ENCODE measurements around the gene FGF19. TPM values are rescaled to one million over a fixed set of nuclear protein-coding genes. Genes with fewer than 3 reads are reported as not detected.

FGF19 gene
- total and polyA plus RNA-seq, 8 donors = not detected

DNA sequence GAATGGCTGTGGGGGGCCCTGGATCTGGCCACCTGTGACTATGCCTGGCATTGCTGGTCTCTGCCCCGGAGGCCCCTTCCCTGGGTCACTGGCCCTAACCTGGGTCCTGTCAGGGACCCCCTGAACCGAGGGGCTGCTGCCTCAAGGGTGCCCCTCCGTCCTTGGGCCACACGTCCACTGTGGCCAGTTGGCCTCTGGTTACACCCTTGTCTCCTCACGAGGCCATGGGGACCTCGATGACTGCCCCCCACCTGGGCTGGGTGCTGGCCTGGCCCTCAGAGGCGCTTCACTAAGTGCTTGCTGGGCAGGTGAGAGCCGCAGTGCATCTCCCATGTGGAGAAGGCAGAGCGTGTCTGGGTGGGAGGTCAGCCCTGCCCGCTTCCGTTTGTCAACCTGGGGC is 27.3 kb upstream of the FGF19 start:
- no peak for TF ChIP-seq POLR2A (IDR thresholded peaks at IDR 0.05)
- no peak for TF ChIP-seq POLR2AphosphoS5 (IDR thresholded peaks at IDR 0.05)
- TF ChIP-seq, protein P1, sequence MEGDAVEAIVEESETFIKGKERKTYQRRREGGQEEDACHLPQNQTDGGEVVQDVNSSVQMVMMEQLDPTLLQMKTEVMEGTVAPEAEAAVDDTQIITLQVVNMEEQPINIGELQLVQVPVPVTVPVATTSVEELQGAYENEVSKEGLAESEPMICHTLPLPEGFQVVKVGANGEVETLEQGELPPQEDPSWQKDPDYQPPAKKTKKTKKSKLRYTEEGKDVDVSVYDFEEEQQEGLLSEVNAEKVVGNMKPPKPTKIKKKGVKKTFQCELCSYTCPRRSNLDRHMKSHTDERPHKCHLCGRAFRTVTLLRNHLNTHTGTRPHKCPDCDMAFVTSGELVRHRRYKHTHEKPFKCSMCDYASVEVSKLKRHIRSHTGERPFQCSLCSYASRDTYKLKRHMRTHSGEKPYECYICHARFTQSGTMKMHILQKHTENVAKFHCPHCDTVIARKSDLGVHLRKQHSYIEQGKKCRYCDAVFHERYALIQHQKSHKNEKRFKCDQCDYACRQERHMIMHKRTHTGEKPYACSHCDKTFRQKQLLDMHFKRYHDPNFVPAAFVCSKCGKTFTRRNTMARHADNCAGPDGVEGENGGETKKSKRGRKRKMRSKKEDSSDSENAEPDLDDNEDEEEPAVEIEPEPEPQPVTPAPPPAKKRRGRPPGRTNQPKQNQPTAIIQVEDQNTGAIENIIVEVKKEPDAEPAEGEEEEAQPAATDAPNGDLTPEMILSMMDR (IDR thresholded peaks at IDR 0.05) = no peak
- TF ChIP-seq EP300 (IDR thresholded peaks at IDR 0.05) = no peak
- Histone ChIP-seq H3K4me3 (no peak overlapping the region), H3K9me3 (peaks cover 0 to 15% (median 14%) of the 10 kb centered on the region in 4 donors), H3K36me3 (no peaks in the 10 kb centered on the region), H3K4me1 (no peaks in the 10 kb centered on the region), H3K27ac (no peak overlapping the region), H3K27me3 (peaks cover 0 to 60% (median 12%) of the 10 kb centered on the region in 3 donors)
- intact Hi-C loops (cut with DNase I; ENCODE audit: low total_unique reads) = no loop called here
- DNase-seq = no peak
- WGBS, 5 donors = 79 to 86% (median 84%) methylated on average over 6 to 11 of the region's 11 CpGs

DNA sequence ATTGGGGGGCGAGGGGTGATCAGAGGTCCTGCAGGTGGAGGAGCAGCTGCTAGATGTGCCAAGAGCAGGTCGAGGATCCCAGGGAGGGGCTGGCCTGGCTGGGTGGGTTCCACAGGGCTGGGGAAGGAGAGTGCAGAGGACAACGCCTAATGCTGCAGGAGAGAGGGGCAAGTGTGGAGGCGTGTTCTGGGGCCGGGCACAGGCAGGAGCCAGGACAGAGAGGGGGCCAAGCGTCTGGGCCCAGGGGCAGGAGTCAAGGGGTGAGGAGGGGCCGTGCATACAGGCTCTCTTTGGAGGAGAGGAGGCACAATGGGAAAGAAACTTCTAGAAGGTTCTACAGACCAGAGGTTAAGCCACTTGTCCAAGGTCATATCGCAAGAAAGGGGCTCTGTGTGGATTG is 26.7 kb upstream of the FGF19 start:
- no peaks in the 10 kb centered on the region for H3K36me3 ChIP-seq
- TF ChIP-seq POLR2AphosphoS5 (IDR thresholded peaks at IDR 0.05) (no peak), POLR2A (IDR thresholded peaks at IDR 0.05) (no peak), EP300 (IDR thresholded peaks at IDR 0.05) (no peak)
- TF ChIP-seq, protein P1 (IDR thresholded peaks at IDR 0.05) = no peak
- H3K9me3 ChIP-seq = peaks cover 0 to 15% (median 14%) of the 10 kb centered on the region in 4 donors
- intact Hi-C loops (cut with DNase I; ENCODE audit: low total_unique reads) = no loop called here
- no peaks in the 10 kb centered on the region for H3K4me1 ChIP-seq
- no peak overlapping the region for H3K27ac ChIP-seq
- DNase-seq = no peak
- peaks cover 0 to 65% (median 12%) of the 10 kb centered on the region in 3 donors for H3K27me3 ChIP-seq
- WGBS, 5 donors = 69 to 78% (median 72%) methylated on average over 8 of the region's 8 CpGs
- no peak overlapping the region for H3K4me3 ChIP-seq

DNA sequence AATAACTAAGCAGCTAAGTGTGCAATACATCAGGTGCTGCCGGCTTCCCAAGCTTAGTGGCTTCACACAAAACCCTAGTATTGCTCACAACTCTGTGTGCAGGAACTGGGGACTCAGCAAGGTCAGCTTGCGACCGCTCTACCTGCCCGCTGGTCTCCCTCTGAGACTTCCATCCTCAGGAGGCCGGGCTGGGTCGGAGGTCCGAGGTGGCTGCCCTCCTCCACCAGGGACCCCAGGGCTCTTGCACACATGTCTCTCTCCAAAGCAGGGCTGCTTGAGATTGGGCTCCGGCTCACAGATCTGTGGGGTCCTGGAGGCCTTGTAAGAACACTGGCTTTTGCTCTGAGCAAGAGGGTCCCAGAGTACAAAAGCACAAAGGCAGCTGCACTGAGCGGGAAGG is 25.4 kb upstream of the FGF19 start:
- TF ChIP-seq EP300 (IDR thresholded peaks at IDR 0.05) (no peak), POLR2A (IDR thresholded peaks at IDR 0.05) (no peak), POLR2AphosphoS5 (IDR thresholded peaks at IDR 0.05) (no peak)
- TF ChIP-seq, protein P1 (IDR thresholded peaks at IDR 0.05) = no peak
- Histone ChIP-seq H3K9me3 (peaks cover 0 to 6% (median 6%) of the 10 kb centered on the region in 4 donors), H3K36me3 (no peaks in the 10 kb centered on the region), H3K27me3 (peaks cover 0 to 76% (median 12%) of the 10 kb centered on the region in 3 donors), H3K4me3 (no peak overlapping the region), H3K4me1 (no peaks in the 10 kb centered on the region), H3K27ac (no peak overlapping the region)
- DNase-seq = no peak
- intact Hi-C loops (cut with DNase I; ENCODE audit: low total_unique reads) = loop anchor here (10.0 kb wide), 1 partner anchor 146 kb away; no protein-coding TSS in a partner anchor
- WGBS, 5 donors = 82 to 93% (median 87%) methylated on average over 3 to 9 of the region's 9 CpGs

DNA sequence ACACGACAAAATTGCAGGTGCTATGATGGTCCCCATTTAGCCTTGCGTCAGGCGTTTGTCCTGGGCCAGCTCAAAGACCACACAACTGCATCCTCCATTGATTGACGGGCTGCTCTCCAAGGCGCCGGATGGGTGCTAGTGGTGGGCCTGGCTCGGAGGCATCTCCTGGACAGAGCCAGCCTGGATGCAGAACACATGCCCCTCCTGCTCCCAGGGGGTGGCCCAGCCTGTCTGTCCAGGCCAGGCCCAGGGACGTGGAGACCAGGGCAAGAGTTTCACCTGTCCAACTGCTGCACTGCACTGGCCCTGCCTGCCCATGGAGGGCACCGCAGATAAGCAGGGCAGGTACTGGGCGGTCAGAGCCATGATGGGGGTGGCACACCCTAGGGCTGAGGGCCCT is 23.4 kb upstream of the FGF19 start:
- Histone ChIP-seq H3K4me3 (no peak overlapping the region), H3K27me3 (peaks cover 0 to 89% (median 13%) of the 10 kb centered on the region in 3 donors), H3K4me1 (no peaks in the 10 kb centered on the region), H3K27ac (no peak overlapping the region), H3K36me3 (no peaks in the 10 kb centered on the region), H3K9me3 (no peaks in the 10 kb centered on the region)
- DNase-seq = no peak
- WGBS, 5 donors = 80 to 87% (median 82%) methylated on average over 4 to 10 of the region's 10 CpGs
- TF ChIP-seq POLR2A (IDR thresholded peaks at IDR 0.05) (no peak), EP300 (IDR thresholded peaks at IDR 0.05) (no peak), POLR2AphosphoS5 (IDR thresholded peaks at IDR 0.05) (no peak)
- TF ChIP-seq, protein P1 (IDR thresholded peaks at IDR 0.05) = no peak
- intact Hi-C loops (cut with DNase I; ENCODE audit: low total_unique reads) = loop anchor here (10.0 kb wide), 1 partner anchor 148 kb away; no protein-coding TSS in a partner anchor
